Measurements from ENCODE around the gene CLDN34. TPM values are rescaled to one million over a fixed set of nuclear protein-coding genes. Genes with fewer than 3 reads are reported as not detected.

The CLDN34 gene
- polyA plus RNA-seq, 1 of the 3 experiments (the other 2 are of a cell fraction), result not detected

DNA sequence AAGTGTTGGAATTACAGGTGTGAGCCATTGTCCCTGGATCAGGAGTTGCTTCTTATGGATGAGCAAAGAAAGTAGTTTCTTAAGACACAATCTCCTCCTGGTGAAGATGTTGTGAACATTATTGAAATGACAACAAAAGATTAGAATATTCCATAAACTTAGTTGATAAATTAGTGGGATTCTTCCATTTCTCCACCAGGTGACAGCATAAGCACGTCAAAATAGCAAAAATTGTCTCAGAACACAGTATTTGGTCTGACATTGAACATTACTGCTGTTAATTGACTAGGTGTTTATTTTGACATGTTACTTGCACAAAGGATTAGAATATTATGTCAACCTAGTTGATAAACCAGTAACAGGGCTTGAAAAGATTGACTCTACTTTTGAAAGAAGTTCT is 21.6 kb downstream of the CLDN34 start:
- Histone ChIP-seq H3K9me3 (no peaks in the 10 kb centered on the region), H3K27ac (ENCODE audit: low read depth in 2 of 2, low read length in 1 of 2) (no peak overlapping the region), H3K9ac (no peak overlapping the region), H3K4me3 (ENCODE audit: low read depth in 2 of 2, low read length in 1 of 2) (no peak overlapping the region), H2AFZ (ENCODE audit: low read depth) (no peak overlapping the region), H3K4me2 (no peak overlapping the region), H3F3A (replicated peaks; ENCODE audit: insufficient read depth) (no peaks in the 10 kb centered on the region), H3K36me3 (replicated peaks in 1 of 2; ENCODE audit: control insufficient read depth in 1 of 2, insufficient read depth in 2 of 2, low read length in 1 of 2) (no peaks in the 10 kb centered on the region), H3K79me2 (ENCODE audit: insufficient read depth) (no peaks in the 10 kb centered on the region), H3K27me3 (ENCODE audit: insufficient read depth) (no peaks in the 10 kb centered on the region; the same call in 1 of the 2 replicates), H3K4me1 (ENCODE audit: control insufficient read depth in 1 of 2, insufficient read depth in 2 of 2, low read depth in 1 of 2, low read length in 1 of 2) (no peaks in the 10 kb centered on the region), H3K9me2 (no peaks in the 10 kb centered on the region), H4K20me1 (ENCODE audit: insufficient read depth) (no peaks in the 10 kb centered on the region)
- POLR2A ChIA-PET, result no interaction called here
- CTCF ChIA-PET, result interaction anchor here (0.7 to 1.7 kb wide), 2 partner anchors 10 to 131 kb away, joined by 3 to 9 read pairs; no protein-coding TSS in a partner anchor
- 0% methylated on average over 1 of the region's 1 CpG for WGBS (ENCODE audit: low lambda C conversion rate)
- TF ChIP-seq, protein P1, sequence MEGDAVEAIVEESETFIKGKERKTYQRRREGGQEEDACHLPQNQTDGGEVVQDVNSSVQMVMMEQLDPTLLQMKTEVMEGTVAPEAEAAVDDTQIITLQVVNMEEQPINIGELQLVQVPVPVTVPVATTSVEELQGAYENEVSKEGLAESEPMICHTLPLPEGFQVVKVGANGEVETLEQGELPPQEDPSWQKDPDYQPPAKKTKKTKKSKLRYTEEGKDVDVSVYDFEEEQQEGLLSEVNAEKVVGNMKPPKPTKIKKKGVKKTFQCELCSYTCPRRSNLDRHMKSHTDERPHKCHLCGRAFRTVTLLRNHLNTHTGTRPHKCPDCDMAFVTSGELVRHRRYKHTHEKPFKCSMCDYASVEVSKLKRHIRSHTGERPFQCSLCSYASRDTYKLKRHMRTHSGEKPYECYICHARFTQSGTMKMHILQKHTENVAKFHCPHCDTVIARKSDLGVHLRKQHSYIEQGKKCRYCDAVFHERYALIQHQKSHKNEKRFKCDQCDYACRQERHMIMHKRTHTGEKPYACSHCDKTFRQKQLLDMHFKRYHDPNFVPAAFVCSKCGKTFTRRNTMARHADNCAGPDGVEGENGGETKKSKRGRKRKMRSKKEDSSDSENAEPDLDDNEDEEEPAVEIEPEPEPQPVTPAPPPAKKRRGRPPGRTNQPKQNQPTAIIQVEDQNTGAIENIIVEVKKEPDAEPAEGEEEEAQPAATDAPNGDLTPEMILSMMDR (IDR thresholded peaks at IDR 0.05), result peak; percentile 63
- TF ChIP-seq POLR2AphosphoS5 (IDR thresholded peaks at IDR 0.05; ENCODE audit: low read depth, low read length) (no peak), RAD21 (IDR thresholded peaks at IDR 0.05; ENCODE audit: low read length) (peak; percentile 55), GABPA (IDR thresholded peaks at IDR 0.05; ENCODE audit: low read depth) (no peak), EP300 (IDR thresholded peaks at IDR 0.05; ENCODE audit: borderline replicate concordance in 1 of 2, low read depth in 1 of 2, low read length in 1 of 2) (no peak), TAF1 (IDR thresholded peaks at IDR 0.05; ENCODE audit: borderline replicate concordance, low read depth, low read length) (no peak), NRF1 (IDR thresholded peaks at IDR 0.05; ENCODE audit: low read depth, low read length) (no peak), SMC3 (IDR thresholded peaks at IDR 0.05; ENCODE audit: low read depth, low read length) (peak; percentile 45), MXI1 (IDR thresholded peaks at IDR 0.05; ENCODE audit: low read depth, low read length) (no peak)
- TF ChIP-seq, protein P2, sequence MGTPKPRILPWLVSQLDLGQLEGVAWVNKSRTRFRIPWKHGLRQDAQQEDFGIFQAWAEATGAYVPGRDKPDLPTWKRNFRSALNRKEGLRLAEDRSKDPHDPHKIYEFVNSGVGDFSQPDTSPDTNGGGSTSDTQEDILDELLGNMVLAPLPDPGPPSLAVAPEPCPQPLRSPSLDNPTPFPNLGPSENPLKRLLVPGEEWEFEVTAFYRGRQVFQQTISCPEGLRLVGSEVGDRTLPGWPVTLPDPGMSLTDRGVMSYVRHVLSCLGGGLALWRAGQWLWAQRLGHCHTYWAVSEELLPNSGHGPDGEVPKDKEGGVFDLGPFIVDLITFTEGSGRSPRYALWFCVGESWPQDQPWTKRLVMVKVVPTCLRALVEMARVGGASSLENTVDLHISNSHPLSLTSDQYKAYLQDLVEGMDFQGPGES (IDR thresholded peaks at IDR 0.05; ENCODE audit: low read depth, low read length), result no peak
- TF ChIP-seq, protein P3, sequence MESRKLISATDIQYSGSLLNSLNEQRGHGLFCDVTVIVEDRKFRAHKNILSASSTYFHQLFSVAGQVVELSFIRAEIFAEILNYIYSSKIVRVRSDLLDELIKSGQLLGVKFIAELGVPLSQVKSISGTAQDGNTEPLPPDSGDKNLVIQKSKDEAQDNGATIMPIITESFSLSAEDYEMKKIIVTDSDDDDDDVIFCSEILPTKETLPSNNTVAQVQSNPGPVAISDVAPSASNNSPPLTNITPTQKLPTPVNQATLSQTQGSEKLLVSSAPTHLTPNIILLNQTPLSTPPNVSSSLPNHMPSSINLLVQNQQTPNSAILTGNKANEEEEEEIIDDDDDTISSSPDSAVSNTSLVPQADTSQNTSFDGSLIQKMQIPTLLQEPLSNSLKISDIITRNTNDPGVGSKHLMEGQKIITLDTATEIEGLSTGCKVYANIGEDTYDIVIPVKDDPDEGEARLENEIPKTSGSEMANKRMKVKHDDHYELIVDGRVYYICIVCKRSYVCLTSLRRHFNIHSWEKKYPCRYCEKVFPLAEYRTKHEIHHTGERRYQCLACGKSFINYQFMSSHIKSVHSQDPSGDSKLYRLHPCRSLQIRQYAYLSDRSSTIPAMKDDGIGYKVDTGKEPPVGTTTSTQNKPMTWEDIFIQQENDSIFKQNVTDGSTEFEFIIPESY (IDR thresholded peaks at IDR 0.05; ENCODE audit: borderline replicate concordance, low read depth), result no peak
- TF ChIP-seq, protein P4, sequence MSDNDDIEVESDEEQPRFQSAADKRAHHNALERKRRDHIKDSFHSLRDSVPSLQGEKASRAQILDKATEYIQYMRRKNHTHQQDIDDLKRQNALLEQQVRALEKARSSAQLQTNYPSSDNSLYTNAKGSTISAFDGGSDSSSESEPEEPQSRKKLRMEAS (IDR thresholded peaks at IDR 0.05; ENCODE audit: low read depth), result no peak
- peak; percentile 23 for DNase-seq

All from SK-N-SH (cell line).